ENCODE measurements around the gene CRHBP.

DNA sequence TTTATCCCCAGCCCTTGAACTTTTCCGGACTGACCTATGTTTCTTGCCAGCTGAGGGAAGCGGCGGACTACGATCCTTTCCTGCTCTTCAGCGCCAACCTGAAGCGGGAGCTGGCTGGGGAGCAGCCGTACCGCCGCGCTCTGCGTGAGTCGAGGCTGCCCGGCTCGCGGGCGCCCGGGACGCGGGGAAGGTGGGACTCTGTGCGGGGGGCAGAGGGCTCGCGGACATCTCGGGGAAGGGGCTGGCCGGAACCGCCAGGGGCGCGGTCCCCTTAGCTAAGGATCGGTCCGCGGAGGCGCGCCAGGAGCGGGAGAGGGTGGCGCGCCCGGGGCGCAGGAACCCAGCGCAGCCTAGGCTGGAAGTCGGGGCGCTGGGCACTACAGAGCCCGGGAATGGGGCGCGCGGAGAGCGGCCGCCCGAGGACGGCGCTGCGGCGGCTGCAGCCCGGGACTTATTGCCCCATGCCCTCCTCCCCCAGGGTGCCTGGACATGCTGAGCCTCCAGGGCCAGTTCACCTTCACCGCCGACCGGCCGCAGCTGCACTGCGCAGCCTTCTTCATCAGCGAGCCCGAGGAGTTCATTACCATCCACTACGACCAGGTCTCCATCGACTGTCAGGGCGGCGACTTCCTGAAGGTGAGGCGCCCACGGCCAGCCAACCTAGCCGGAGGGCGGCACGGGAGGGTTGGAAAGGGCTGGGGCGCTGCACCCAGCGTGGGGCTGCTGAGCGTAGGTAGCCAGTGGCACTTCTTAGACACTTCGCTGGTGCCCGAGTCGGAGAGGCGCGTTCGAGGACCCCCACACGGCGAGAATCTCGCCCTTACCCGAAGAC lies 922 bp downstream of the CRHBP start:
- TF ChIP-seq CTCF (conservative IDR thresholded peaks at IDR 0.05; ENCODE audit: low read depth in 2 of 2), result no peak; a peak in 1 of 4 replicates
- TF ChIP-seq CREB1 (CRISPR knock-in tag; IDR thresholded peaks at IDR 0.05; ENCODE audit: low read depth), result no peak
- TF ChIP-seq POLR2AphosphoS5 (IDR thresholded peaks at IDR 0.05; ENCODE audit: low read depth), result no peak
- TF ChIP-seq EZH2phosphoT487 (IDR thresholded peaks at IDR 0.05; ENCODE audit: unreplicated experiment), result no peak
- TF ChIP-seq, protein P1, sequence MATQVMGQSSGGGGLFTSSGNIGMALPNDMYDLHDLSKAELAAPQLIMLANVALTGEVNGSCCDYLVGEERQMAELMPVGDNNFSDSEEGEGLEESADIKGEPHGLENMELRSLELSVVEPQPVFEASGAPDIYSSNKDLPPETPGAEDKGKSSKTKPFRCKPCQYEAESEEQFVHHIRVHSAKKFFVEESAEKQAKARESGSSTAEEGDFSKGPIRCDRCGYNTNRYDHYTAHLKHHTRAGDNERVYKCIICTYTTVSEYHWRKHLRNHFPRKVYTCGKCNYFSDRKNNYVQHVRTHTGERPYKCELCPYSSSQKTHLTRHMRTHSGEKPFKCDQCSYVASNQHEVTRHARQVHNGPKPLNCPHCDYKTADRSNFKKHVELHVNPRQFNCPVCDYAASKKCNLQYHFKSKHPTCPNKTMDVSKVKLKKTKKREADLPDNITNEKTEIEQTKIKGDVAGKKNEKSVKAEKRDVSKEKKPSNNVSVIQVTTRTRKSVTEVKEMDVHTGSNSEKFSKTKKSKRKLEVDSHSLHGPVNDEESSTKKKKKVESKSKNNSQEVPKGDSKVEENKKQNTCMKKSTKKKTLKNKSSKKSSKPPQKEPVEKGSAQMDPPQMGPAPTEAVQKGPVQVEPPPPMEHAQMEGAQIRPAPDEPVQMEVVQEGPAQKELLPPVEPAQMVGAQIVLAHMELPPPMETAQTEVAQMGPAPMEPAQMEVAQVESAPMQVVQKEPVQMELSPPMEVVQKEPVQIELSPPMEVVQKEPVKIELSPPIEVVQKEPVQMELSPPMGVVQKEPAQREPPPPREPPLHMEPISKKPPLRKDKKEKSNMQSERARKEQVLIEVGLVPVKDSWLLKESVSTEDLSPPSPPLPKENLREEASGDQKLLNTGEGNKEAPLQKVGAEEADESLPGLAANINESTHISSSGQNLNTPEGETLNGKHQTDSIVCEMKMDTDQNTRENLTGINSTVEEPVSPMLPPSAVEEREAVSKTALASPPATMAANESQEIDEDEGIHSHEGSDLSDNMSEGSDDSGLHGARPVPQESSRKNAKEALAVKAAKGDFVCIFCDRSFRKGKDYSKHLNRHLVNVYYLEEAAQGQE (IDR thresholded peaks at IDR 0.05; ENCODE audit: unreplicated experiment), result no peak
- TF ChIP-seq EZH2 (IDR thresholded peaks at IDR 0.05; ENCODE audit: low read depth, unreplicated experiment), result peak; percentile 56
